Mucosa of rectum (tissue), 2 donors: ENCODE measurements around the gene NSG1.
"Not testable (repeated sequence)": the region's sequence is repeated elsewhere in the genome, so short reads cannot be mapped to it uniquely, and the experiment has no call there.

ENCODE experiments used
- H3K27ac ChIP-seq, 2 donors: one replicate each; pipeline ENCODE4 v1.7.0; 2013; ENCODE audit warnings: inconsistent platforms in 2 of 2, low read depth in 2 of 2, low read length in 2 of 2
- H3K27me3 ChIP-seq, 2 donors: one replicate each; pipeline ENCODE4 v1.7.0; 2013; ENCODE audit warnings: low read length in 2 of 2; ENCODE audit not compliant: control insufficient read depth in 2 of 2, insufficient read depth in 2 of 2
- H3K36me3 ChIP-seq, 2 donors: one replicate each; pipeline ENCODE4 v1.7.0; 2013; ENCODE audit warnings: low read length in 2 of 2; ENCODE audit not compliant: control insufficient read depth in 2 of 2, insufficient read depth in 2 of 2
- H3K4me1 ChIP-seq, 2 donors: one replicate each; pipeline ENCODE4 v1.7.0; 2013; ENCODE audit warnings: low read length in 2 of 2, mild to moderate bottlenecking in 1 of 2; ENCODE audit not compliant: control insufficient read depth in 2 of 2, insufficient read depth in 2 of 2
- H3K4me3 ChIP-seq, 2 donors: one replicate each; pipeline ENCODE4 v1.7.0; 2013; ENCODE audit warnings: low read length in 2 of 2
- H3K9ac ChIP-seq, 2 donors: one replicate each; pipeline ENCODE4 v1.7.0; 2013; ENCODE audit warnings: low read length in 2 of 2, low read depth in 1 of 2, mild to moderate bottlenecking in 1 of 2
- H3K9me3 ChIP-seq, 2 donors: one replicate each; pipeline ENCODE4 v1.7.0; 2013; ENCODE audit warnings: low read length in 2 of 2; ENCODE audit not compliant: control insufficient read depth in 2 of 2
- donor health status: healthy.
- donor health status: Normal muscosa, but diverticular disease.

Gene NSG1

DNA sequence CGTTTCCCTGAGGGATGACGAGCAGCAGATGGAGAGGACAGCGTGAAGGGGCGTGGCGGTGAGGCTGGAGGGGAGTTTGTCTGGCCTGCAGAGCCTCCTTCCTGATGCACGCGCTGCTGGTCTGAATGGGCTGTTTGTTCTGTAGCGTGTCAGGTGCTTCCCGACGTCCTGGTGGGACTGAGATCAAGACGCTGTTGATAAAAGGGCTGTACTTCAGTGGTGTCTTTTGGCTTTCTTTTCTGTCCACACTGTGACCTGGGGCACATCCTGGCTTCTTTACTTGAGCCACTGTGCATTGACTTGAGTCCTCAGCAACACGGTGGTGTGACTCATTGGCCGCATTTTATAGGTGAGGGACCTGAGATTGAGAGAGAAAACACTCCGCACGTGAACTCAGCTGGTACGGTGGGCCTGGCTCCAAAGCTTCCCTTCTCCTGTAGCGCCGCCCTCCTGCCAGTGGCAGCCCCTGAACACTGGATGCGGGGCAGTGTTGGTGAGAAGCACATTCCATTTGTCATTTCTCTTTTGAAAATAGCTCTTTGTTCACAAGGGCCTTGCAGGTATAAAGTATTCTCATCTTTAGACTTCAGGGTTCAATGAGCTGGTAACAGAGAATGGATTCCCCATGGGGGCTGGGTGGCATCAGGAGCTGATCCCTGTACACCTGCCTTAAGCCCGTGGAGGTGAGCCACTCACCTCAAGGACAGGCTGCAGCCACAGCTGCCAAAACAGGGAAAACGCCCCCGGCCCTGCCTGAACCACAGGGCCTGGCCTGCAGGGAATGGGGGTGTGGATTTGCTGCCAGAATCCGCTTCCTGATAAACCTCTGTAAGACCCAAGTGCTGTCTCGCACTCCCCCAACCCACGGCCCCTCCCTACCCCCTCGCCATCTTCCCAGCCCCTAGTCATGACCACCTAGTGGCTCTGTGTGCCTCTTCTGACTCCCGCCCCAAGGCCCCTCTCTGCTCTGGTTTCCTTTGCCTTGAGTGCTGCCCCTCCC lies 29.2 kb downstream of the NSG1 start:
- H3K36me3 ChIP-seq = peaks cover 23 to 30% of the 10 kb centered on the region in 2 donors

DNA sequence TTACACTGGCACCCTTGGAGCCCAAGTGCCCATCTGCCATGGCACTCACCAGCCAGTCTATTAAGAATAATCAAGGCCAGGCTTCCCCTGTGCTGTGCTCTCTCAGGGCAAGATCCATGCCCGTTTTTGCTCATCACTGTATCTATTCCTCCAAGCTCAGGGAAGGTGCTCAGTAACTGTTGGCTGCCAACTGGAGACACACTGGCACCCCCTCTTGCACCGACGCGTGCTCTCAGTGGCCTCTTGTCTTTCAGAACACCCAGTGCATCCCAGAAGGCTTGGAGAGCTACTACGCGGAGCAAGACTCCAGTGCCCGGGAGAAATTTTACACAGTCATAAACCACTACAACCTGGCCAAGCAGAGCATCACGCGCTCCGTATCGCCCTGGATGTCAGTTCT lies 30.1 kb downstream of the NSG1 start:
- Histone ChIP-seq H3K4me1 (no peaks in the 10 kb centered on the region), H3K36me3 (peaks cover 27 to 38% of the 10 kb centered on the region in 2 donors), H3K9ac (no peak overlapping the region), H3K27ac (no peak overlapping the region), H3K4me3 (no peak overlapping the region), H3K27me3 (no peaks in the 10 kb centered on the region), H3K9me3 (no peaks in the 10 kb centered on the region)

More for the DNA sequence above, 29.2 kb downstream of the NSG1 start:
- Histone ChIP-seq H3K4me3 (no peak overlapping the region), H3K9ac (no peak overlapping the region), H3K4me1 (no peaks in the 10 kb centered on the region), H3K27ac (no peak overlapping the region), H3K27me3 (no peaks in the 10 kb centered on the region), H3K9me3 (no peaks in the 10 kb centered on the region)

DNA sequence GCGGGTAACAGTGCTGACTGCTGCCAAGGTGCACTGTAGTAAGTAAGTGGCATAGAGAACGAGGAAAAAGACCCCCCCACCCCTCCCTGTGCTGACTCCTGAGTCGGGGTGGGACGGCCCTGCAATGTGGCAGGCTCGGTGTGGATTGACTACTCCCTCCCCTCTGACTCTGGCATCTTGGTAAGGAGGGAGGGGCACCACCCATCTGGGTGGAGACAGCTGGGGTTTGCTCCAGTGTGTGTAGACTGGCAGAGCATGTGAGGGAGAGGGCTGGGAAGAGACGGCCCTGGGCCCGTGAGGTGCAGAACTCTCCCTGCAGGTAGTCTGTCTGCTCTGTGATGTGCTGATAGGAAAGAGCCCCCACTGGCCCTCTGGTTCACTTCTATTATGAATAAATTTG lies 31.0 kb downstream of the NSG1 start:
- Histone ChIP-seq H3K4me1 (no peaks in the 10 kb centered on the region), H3K9ac (no peak overlapping the region), H3K36me3 (peaks cover 27 to 39% of the 10 kb centered on the region in 2 donors), H3K9me3 (no peaks in the 10 kb centered on the region), H3K4me3 (no peak overlapping the region), H3K27me3 (no peaks in the 10 kb centered on the region), H3K27ac (no peak overlapping the region)

DNA sequence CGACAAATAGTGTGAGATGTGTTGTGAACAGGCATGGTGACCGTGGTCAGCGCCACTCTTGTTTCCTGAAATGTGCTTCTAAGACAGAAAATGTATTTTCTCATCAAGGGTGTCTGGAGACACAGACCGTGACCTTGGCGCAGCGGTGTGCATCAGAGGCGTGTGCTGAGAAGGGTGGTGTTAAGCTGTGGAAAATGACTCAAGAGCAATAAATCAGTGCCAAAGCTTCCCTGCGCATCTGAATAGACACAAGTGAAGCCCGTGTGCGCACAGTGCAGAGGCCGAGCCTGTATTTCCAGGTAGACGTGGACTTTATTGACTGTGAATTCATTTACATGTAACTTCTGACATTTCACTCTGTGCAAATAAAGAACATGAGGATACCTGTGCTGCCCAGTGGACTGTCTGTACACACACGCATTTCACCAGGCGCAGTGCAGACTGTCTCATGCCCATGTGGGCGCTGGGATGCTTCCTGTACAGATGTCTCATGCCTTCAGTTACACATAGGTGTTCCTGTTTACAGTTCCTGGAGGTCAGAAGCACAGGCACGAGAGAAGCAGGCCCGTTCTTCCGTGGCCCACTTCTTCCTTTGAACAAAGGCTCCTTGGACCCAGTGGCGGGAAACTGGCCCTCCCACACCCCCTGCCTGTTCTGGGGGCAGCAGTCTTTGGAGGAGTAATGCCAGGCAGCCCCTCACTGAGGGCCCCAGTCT lies 31.9 kb downstream of the NSG1 start:
- Histone ChIP-seq H3K27me3 (no peaks in the 10 kb centered on the region), H3K9me3 (no peaks in the 10 kb centered on the region), H3K4me3 (no peak overlapping the region), H3K27ac (no peak overlapping the region), H3K36me3 (peaks cover 31 to 48% of the 10 kb centered on the region in 2 donors), H3K4me1 (no peaks in the 10 kb centered on the region), H3K9ac (no peak overlapping the region)

GRCh38 chr4:4419896-4420295 lies 33.0 kb downstream of the NSG1 start:
- no peaks in the 10 kb centered on the region for H3K4me1 ChIP-seq
- H3K27ac ChIP-seq = no peak overlapping the region
- H3K27me3 ChIP-seq = no peaks in the 10 kb centered on the region
- H3K36me3 ChIP-seq = peaks cover 34 to 53% of the 10 kb centered on the region in 2 donors
- no peaks in the 10 kb centered on the region for H3K9me3 ChIP-seq
- H3K4me3 ChIP-seq = no peak overlapping the region
- no peak overlapping the region for H3K9ac ChIP-seq

DNA sequence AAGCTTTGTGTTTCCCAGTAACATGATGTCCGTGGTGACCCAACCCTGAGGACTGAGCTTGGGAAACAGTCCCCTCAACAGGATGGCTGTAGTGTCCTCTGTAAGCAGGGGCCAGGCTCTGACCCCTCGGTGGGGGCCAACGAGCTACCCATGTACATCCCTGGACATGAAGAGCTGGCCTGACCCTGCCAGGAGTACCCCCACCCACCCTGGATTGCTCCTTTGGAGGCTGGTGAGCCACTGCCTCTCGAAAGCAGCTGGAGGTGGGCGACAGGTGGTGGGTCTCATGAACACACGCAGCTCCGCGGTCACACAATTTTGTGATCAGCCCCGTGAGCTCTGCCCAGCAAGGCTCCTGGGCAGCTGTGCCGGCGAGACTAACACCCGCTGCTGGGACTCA lies 33.5 kb downstream of the NSG1 start:
- Histone ChIP-seq H3K27ac (no peak overlapping the region), H3K27me3 (no peaks in the 10 kb centered on the region), H3K4me1 (no peaks in the 10 kb centered on the region), H3K9ac (no peak overlapping the region), H3K4me3 (no peak overlapping the region), H3K9me3 (no peaks in the 10 kb centered on the region), H3K36me3 (peaks cover 35 to 51% of the 10 kb centered on the region in 2 donors)

GRCh38 chr4:4421356-4421755 lies 34.5 kb downstream of the NSG1 start:
- H3K4me3 ChIP-seq = no peak overlapping the region
- H3K4me1 ChIP-seq = no peaks in the 10 kb centered on the region
- no peaks in the 10 kb centered on the region for H3K27me3 ChIP-seq
- H3K9me3 ChIP-seq = no peaks in the 10 kb centered on the region
- H3K36me3 ChIP-seq = peaks cover 35 to 53% of the 10 kb centered on the region in 2 donors
- H3K27ac ChIP-seq = no peak overlapping the region
- H3K9ac ChIP-seq = no peak overlapping the region

DNA sequence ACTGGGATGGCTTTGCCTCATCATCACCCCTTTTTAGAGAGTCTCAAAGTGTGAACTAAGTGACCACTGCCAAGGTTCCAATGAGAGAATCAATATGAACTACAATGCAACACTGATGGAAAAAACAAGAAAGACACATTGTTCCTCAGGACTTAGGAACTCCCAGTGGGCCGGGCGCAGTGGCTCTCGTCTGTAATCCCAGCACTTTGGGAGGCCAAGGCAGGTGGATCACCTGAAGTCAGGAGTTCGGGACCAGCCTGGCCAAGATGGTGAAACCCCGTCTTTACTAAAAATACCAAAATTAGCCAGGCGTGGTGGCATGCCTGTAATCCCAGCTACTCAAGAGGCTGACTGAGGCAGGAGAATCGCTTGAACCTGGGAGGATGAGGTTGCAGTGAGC lies 35.2 kb downstream of the NSG1 start:
- peaks cover 35 to 58% of the 10 kb centered on the region in 2 donors for H3K36me3 ChIP-seq
- H3K27ac ChIP-seq, H3K27me3 ChIP-seq, H3K9me3 ChIP-seq, H3K9ac ChIP-seq, H3K4me1 ChIP-seq, H3K4me3 ChIP-seq: not testable (repeated sequence)

DNA sequence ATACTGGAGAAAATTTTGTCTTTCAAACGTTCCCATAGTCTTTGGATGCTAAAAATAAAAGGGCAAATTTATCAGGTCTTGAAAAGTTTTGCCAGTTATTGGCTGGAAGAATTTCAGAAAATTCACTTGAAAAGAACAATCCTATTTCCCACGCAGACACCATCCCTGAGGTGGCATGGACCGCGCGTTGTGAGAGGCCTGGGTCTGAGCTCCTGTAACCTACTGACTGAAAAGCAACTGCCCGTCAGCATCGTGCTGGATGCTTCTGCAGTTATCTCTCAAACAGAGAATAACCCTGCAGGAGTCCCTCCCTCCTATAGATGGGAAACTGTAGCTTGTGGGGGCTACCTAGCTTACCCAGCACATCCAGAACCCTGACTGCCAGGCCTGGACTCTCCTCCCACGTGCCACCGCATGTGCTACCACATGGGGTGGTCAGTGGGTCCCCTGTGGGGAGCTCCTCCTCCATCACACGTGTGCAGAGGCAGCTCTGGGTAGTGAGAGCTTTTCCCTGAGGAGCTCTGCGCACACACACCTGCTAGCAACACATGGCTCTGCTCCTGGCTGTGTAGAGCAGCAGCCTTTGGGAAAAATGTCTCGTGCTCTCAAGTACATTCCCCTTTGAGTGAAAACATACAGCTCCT lies 36.1 kb downstream of the NSG1 start:
- peaks cover 35 to 58% of the 10 kb centered on the region in 2 donors for H3K36me3 ChIP-seq
- no peaks in the 10 kb centered on the region for H3K9me3 ChIP-seq
- H3K27ac ChIP-seq = no peak overlapping the region
- no peak overlapping the region for H3K9ac ChIP-seq
- no peak overlapping the region for H3K4me3 ChIP-seq
- no peaks in the 10 kb centered on the region for H3K27me3 ChIP-seq
- no peaks in the 10 kb centered on the region for H3K4me1 ChIP-seq
